ENCODE results near the gene DUSP28.
A peak's percentile ranks its signal among the peaks of the same experiment; 100 is the strongest.
"Not testable (repeated sequence)": the region's sequence is repeated elsewhere in the genome, so short reads cannot be mapped to it uniquely, and the experiment has no call there.

The DUSP28 gene

GRCh38 chr2:240527153-240527750 lies 32.9 kb upstream of the DUSP28 start:
- DNase-seq, result no peak

DNA sequence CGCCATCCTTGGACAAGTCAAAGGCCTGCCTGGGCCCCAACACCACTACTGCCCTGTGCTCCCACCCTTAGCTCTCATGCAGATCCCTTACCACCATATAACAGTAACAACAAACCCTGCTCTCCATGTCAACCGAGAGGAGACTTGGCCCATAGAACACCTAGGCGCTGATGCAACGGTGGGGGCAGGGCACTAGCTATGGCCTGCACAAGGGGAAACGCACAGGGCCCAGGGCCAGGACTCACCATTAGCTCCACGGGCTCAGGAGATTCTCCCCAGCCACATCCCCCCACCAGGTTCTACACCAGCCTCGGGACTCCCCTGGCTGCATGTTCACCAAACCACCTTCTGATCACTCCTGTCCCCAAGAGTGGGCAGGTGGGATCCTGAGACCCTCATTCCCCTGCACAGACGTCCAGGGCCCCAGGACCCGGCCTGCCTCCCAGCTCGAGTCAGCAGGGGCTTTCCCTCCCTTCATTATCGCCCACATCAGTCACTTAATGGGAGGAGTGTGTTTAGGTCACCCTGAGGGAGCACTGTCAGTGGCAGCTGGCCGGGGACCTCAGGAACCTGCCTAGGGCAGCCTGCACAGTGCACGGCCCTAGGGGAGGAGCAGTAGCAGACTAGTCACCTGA lies 31.6 kb upstream of the DUSP28 start:
- no peak for DNase-seq

GRCh38 chr2:240529344-240529999 lies 30.7 kb upstream of the DUSP28 start:
- DNase-seq, result no peak

DNA sequence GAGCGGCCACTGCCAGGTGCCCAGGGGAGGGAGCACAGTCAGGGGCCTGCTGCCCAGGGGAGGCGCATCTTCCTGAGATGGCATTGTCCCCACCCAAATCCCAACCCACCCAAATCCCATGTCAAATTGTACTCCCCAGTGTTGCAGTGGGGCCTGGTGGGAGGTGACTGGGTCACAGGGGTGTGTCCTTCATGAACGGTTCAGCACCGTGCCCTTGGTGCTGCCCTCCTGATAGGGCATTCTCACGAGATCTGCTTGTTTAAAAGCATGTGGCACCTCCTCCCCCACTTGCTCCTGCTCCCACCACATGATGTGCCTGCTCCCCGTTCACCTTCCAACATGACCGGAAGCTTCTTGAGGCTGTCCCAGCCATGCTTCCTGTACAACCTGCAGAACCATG lies 30.0 kb upstream of the DUSP28 start:
- no peak for DNase-seq

GRCh38 chr2:240531038-240531437 lies 29.1 kb upstream of the DUSP28 start:
- no peak for DNase-seq

- no peak for DNase-seq
These were observed 28.0 kb upstream of the DUSP28 start for GRCh38 chr2:240532031-240532775.

- DNase-seq, result no peak
These were observed 22.0 kb upstream of the DUSP28 start for GRCh38 chr2:240538031-240538780.

DNA sequence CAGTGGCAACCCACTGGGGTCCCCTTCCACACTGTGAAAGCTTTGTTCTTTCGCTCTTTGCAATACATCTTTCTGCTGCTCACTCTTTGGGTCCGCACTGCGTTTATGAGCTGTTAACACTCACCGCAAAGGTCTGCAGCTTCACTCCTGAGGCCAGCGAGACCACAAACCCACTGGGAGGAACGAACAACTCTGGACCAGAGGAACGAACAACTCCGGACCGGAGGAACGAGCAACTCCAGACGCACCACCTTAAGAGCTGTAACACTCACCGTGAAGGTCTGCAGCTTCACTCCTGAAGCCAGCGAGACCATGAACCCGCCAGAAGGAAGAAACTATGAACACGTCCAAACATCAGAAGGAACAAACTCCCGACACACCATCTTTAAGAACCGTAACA lies 21.1 kb upstream of the DUSP28 start:
- DNase-seq, result not testable (repeated sequence)

GRCh38 chr2:240539906-240540305 lies 20.3 kb upstream of the DUSP28 start:
- DNase-seq, result no peak

DNA sequence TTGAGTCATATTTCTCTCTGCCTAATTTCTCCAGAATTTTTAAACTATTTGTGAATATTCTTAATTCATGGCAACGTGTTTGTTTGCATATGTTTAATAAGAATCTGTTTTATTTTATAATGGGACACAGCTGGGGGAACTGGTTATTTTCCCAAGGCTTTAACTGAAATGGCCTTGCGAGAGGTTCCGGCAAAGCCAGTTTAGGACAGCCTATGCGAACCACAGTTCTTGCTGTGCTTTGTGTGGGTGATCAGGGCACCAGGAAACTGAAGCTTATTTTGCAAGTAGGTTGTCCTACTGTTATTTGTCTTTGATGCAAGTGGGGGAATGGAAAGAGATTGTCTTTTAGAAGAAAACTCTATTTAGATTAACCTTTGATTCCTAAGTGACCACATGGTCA lies 8.9 kb upstream of the DUSP28 start:
- no peak for DNase-seq

DNA sequence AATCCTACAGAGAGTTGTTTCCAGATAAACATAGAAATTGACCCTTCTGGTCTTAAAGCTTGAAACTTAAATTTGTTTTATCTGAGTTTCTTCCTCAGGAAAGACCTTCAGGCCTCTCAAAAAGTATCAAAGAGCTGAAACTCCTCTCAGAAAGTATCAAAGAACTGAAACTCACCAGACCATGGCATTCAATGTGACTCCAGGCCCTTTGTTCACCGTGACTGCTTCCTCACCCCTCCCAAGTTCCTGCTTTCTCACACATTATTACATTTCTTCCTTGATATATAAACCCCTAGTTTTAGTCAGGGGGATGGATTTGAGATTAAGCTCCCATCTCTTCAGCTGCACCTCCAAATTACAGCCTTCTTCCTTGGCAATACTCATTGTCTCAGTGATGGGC lies 8.3 kb upstream of the DUSP28 start:
- no peak for DNase-seq

DNA sequence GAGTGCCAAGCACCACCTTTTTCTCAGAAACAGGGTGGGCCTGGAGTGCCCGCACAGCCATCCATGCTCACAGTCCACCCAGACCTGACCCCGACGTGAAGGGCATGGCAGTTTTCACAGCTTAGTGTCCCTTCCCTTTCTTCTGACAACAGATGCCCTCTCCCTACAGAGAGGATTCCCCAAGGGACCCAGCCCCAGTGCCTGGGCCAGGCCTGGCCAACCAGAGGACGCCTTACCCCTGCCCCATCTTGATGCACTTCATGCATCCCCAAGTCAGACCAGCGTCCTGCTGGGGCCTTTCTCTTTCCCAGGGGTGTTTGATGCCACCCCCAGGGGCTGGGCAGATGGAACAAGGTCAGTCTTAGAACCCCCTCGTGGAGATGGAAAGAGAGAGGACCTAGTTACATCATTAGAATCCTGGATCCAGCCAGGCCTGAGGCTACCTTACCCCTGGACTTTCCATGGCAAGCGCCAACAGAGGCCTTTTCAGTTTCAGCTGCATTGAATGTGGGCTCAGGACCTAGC lies 6.1 kb upstream of the DUSP28 start:
- no peak for DNase-seq

- no peak for DNase-seq
These were observed 5.2 kb upstream of the DUSP28 start for GRCh38 chr2:240554767-240555493.

DNA sequence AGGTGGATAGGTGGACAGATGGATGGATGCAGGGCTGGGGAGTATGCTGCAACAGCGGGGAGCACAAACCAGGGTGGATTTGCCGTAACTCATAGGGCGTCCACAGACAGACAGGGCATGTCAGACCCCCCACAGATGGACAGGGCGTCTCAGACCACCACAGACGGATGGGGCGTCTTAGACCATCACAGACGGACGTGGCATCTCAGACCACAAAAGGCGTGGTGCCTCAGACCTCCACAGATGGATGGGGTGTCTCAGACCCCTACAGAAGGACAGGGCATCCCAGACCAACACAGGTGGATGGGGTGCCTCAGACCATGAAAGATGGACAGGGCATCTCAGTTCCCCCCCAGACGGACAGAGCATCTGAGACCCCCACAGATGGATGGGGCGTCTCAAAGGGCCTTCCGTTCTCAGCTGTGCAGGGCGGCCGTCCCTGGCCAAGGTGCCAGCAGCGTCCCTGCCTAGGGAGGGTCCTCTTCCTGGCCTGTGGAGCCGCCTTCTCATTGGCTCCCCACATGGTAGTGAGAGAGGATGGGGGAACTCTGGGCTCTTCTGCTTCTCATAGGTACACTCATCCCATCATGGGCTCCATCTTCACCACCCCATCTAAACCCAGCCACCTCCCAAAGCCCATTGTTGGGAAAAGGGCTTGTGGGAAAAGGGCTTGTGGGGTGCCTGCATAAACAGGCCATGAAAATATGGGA lies 4.5 kb upstream of the DUSP28 start:
- no peak for DNase-seq

DNA sequence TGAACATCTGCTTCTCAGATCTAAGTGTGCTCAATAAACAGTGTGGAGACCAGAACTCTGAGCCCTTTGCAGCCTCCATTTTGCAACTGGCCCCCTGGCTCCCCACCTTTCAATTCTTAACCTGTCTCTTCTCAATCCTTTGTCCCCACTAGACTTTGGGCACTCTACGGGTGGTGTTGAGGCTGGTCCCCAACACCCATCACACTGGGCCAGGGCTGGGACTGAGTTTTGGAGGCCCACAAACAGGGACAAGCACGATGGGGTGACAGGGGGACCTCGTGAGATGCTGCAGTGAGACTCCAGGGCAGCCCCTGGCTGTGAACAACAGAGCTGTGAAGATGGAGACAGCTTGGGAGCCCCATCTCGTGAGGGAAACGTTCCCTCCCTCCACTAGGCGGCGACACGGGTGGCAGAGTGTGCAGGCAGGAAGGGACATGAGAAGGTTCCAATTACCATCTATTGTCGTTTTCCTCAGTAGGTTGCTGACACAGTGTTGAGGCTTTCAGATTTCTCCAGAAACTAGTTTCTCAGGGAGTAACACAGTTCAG lies 3.5 kb upstream of the DUSP28 start:
- DNase-seq, result peak in 2 of 58 donors; percentile 23 to 33

GRCh38 chr2:240557101-240557751 lies 2.9 kb upstream of the DUSP28 start:
- no peak for DNase-seq

DNA sequence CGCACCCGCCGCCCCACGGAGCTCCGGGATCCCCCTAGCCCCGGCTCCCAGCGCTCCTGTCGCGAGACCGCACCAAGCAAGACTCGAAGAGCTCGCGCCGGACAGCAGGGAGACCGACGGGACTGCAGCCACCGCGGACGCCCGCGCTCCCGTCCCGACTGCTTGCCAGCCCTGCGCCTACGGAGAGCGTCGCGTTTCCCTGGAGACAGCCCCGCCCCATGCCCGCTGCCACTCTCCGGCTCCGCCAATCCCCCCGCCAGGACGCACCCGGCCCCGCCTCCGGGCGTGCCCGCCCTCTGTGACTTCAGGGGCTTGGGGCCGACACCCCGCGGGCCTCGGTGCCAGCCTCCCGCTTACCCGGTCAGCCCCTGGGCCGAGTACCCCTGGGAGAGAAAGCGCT lies 2.3 kb upstream of the DUSP28 start, which contains the start of gene ANKMY1:
Gene ANKMY1 (minus strand): TSS at position 181 of the 400 bp plus-strand sequence. CDS start 653 bp downstream, outside the sequence.
- DNase-seq, result peak in 27 of 58 donors; percentile 14 to 69 (median 45)

- DNase-seq, result no peak
These were observed 1.9 kb upstream of the DUSP28 start for GRCh38 chr2:240558236-240558761.

Measured in anterior cingulate cortex (tissue), 58 donors.